Omental fat pad (tissue), 4 donors: ENCODE measurements around the gene MAST4. TPM values are rescaled to one million over a fixed set of nuclear protein-coding genes. Genes with fewer than 3 reads are reported as not detected.

Experiments
- ATAC-seq: fragments of 150-250 bp; one replicate; pipeline ENCODE4 v1.9.1; 2016; ENCODE audit warnings: mild to moderate bottlenecking, moderate library complexity; ENCODE audit not compliant: low FRiP score
- DNase-seq: peaks from one replicate; pipeline ENCODE4 v3.0.0-alpha.2; 2019; ENCODE audit warnings: low spot score
- CTCF ChIP-seq, 3 donors: fragments of 450-650 bp; IDR thresholded peaks; one replicate each; pipeline ENCODE4 v1.5.1; 2016 to 2017; ENCODE audit warnings: antibody characterized with exemption in 3 of 3, mild to moderate bottlenecking in 3 of 3, moderate library complexity in 2 of 3
- total RNA-seq, 4 donors: library from RNA; depleted of rRNA; stranded (reverse); fragments of >200 nt; gene quantifications; one replicate each; pipeline ENCODE4 v1.1.0, GENCODE V29; 2016

MAST4 gene
- total RNA-seq, 4 donors from 2014 or later: 52.2 to 76.8 (median 57.3) TPM

- DNase-seq (no peak), ATAC-seq (no peak)
- TF ChIP-seq CTCF (IDR thresholded peaks at IDR 0.05): no peak
These were observed 423.1 kb downstream of the MAST4 start for GRCh38 chr5:67019065-67019845.

GRCh38 chr5:67020096-67020615, 424.0 kb downstream of the MAST4 start:
- TF ChIP-seq CTCF (IDR thresholded peaks at IDR 0.05): no peak
- ATAC-seq (no peak), DNase-seq (no peak)

GRCh38 chr5:67021031-67021430, 424.8 kb downstream of the MAST4 start:
- TF ChIP-seq CTCF (IDR thresholded peaks at IDR 0.05): no peak
- DNase-seq (no peak), ATAC-seq (no peak)

GRCh38 chr5:67021521-67021920, 425.3 kb downstream of the MAST4 start:
- peak; percentile 75 for ATAC-seq
- DNase-seq: no peak
- TF ChIP-seq CTCF (IDR thresholded peaks at IDR 0.05): no peak

- DNase-seq: no peak
- TF ChIP-seq CTCF (IDR thresholded peaks at IDR 0.05): no peak
- peak; percentile 88 for ATAC-seq
These were observed 425.8 kb downstream of the MAST4 start for GRCh38 chr5:67021962-67022361.

GRCh38 chr5:67025457-67025856, 429.3 kb downstream of the MAST4 start:
- ATAC-seq: no peak
- TF ChIP-seq CTCF (IDR thresholded peaks at IDR 0.05): no peak
- DNase-seq: no peak

- no peak for ATAC-seq
- no peak for TF ChIP-seq CTCF (IDR thresholded peaks at IDR 0.05)
- no peak for DNase-seq
These were observed 430.1 kb downstream of the MAST4 start for GRCh38 chr5:67026278-67026677.
